ENCODE measurements around the gene EXOC7.

Gene EXOC7

GRCh38 chr17:76138234-76138895 is 34.8 kb upstream of the EXOC7 start:
- DNase-seq, result no peak

- no peak for DNase-seq
Observed at GRCh38 chr17:76137351-76138233, 34.0 kb upstream of the EXOC7 start.

GRCh38 chr17:76137001-76137350 is 33.4 kb upstream of the EXOC7 start:
- no peak for DNase-seq

GRCh38 chr17:76136276-76137000 is 32.9 kb upstream of the EXOC7 start:
- no peak for DNase-seq

GRCh38 chr17:76135810-76136188 is 32.2 kb upstream of the EXOC7 start:
- no peak for DNase-seq

- DNase-seq, result no peak
Observed at GRCh38 chr17:76134911-76135809, 31.6 kb upstream of the EXOC7 start.

- no peak for DNase-seq
Observed at GRCh38 chr17:76132574-76133338, 29.2 kb upstream of the EXOC7 start.

- DNase-seq, result no peak
Observed at GRCh38 chr17:76131692-76132573, 28.3 kb upstream of the EXOC7 start.

GRCh38 chr17:76131051-76131691 is 27.6 kb upstream of the EXOC7 start:
- DNase-seq, result no peak

- DNase-seq, result no peak
Observed at GRCh38 chr17:76130473-76130872, 26.9 kb upstream of the EXOC7 start.

- DNase-seq, result no peak
Observed at GRCh38 chr17:76125922-76126321, 22.3 kb upstream of the EXOC7 start.

- DNase-seq, result no peak
Observed at GRCh38 chr17:76125391-76125675, 21.7 kb upstream of the EXOC7 start.

GRCh38 chr17:76124582-76125390 is 21.2 kb upstream of the EXOC7 start:
- no peak for DNase-seq

GRCh38 chr17:76123749-76124581 is 20.4 kb upstream of the EXOC7 start:
- no peak for DNase-seq

GRCh38 chr17:76123191-76123499 is 19.6 kb upstream of the EXOC7 start:
- no peak for DNase-seq

GRCh38 chr17:76122431-76123190 is 19.0 kb upstream of the EXOC7 start:
- DNase-seq, result no peak

GRCh38 chr17:76121932-76122430 is 18.4 kb upstream of the EXOC7 start:
- no peak for DNase-seq

GRCh38 chr17:76120658-76121008 is 17.0 kb upstream of the EXOC7 start:
- no peak for DNase-seq

All from NCI-H1694 treated with DMSO at 0.1 percent for 48 hours (cell line).